Measurements from ENCODE around the gene NHLRC2.

The NHLRC2 gene

DNA sequence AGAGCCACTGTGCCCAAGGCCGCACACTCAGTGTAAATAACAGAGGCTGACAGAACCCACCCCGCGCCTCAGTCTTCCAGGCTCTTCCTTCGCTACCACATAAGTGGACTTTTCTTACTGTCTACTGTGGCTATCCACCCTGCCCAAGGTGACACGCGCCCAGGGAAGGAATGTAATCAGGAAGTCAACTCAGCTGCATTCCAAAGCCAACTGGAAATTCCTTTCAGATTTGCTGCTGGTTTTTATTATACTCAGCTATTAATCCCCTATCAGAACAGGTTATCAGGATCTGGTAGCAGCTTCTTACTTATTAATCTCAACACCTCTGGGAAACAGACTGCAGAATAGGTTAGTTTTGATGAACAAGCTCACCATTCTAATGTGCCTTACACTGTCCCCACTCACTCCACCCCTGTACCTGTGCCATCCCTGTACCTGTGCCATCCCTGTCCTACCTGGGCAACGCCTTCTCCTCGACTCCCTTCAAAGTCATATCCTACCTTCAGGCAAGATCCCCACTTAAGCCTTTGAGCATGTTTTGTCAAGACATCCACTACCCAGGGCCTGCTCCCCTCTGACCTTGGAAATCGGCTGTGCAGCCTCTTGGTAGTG is 90.7 kb downstream of the NHLRC2 start:
- peak; percentile 83 for DNase-seq

DNA sequence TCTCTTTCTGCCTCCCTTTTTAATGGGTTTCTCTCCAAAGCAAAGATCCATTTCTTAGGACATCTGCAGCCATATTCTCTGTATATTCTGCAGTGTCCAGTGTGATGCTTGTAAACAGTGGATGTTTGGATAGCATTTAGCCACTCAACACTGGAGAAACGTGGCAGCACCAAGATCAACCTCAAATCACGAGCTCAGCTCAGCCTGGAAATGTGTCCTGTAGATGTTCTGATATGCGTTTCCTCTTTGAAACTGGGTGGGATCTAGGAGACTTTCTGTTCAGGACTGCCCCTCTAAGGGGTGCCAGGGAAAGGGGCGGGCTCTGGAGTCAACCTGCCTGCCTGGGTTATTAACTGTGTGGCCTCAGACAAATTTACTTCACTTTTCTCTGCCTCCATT is 91.2 kb downstream of the NHLRC2 start:
- DNase-seq = no peak

DNA sequence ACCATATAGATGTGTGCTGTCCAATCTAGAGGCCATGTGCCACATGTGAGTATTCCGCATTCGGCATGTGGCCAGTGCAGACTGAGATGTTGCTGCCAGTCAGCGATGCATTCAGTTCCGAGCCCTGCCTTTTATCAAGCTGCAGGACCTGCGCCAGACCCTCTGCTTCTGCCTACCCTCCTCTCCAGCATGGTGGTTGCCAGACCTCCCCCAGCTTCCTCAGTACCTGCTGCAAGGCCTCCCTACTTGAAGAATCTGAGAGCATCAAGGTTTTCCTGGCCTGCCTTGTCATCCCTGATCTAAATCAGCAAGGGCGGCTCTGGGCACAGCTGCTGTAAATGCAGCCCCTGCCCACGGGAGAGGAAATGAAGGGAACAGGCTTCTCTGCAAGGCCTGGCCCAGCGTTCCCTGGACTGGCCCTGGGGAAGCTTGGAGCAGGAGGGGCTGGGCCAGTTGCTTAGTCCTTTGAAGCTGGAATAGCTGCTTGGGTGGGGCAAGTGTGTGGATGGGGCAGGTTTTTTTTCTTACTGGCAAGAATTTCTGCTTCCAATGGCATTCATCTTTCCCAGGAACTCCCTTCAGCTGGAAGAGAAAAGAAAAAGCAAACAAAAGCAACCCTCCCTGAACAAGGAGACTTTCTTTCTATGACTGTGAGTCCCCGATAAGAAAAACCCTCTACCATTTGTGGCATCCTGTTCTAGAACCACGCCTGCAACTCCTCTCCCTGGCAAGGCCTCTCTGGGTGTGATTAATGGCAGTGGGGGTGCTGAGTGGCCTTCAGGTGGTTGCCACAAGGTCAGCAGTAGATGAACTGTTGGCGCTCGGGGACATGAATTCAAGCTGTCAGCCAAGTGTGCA is 93.0 kb downstream of the NHLRC2 start:
- DNase-seq = no peak

DNA sequence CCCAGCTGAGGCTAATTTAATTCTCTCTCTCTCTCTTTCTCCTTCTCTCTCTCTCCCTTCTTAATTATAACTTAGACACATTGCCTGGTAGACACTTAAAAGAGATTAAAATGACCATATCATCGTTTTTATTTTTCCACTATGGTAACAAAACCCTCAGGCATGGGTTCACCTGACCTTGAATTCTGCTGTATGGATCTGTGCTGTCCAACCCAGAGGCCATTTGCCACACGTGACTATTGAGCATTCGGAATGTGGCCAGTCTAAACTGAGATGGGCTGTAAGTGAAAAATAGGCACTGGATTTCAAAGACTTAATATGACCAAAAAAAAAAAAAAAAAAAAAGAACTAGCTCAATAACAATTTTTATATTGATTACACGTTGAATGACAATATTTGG is 93.6 kb downstream of the NHLRC2 start:
- no peak for DNase-seq

DNA sequence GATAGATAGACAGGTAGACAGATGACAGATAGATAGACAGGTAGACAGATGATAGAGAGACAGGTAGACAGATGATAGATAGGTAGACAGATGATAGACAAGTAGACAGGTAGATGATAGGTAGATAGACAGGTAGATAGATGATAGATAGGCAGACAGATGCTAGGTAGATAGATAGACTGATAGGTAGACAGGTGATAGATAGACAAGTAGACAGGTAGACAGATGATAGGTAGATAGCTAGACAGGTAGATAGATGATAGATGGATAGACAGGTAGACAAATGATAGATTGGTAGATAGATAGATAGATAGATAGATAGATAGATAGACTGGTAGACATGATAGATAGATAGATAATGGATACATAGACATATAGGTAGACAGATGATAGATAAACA is 95.8 kb downstream of the NHLRC2 start:
- no peak for DNase-seq

DNA sequence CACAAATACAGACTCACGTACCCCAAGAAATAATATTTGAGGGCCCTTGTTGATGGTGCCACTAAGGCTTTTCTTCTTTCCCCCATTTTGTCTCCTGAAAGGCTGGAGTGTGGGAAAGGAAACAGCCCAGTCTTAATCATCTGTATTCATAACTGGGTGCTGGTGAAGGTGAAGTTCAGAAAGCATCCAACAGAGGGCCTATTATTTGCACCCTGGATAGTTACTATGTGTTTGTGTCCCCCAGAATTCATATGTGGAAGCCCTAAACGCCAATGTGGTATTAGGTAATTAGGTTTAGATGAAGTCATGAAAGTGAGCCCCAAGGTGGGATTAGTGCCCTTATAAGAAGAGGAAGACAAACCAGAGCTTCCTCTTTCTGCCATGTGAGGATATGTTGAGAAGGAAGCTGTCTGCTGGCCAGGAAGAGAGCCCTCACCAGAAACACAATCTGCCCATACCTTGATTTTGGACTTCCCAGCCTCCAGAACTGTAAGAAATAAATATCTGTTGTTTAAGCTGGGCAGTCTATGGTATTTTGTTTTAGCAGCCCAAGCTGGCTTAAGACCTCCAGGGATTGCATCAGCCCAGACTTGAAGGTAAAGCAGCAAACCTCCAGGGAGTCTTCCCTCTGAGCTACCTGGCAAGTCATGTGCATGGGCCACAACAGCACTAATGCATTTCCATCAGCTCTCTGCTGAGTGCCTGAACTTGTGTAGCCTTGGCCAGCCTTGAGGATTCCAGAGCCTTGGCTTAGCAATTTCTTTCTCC is 99.2 kb downstream of the NHLRC2 start:
- DNase-seq = no peak

GRCh38 chr10:113954409-113954808 is 99.9 kb downstream of the NHLRC2 start:
- DNase-seq = no peak

DNA sequence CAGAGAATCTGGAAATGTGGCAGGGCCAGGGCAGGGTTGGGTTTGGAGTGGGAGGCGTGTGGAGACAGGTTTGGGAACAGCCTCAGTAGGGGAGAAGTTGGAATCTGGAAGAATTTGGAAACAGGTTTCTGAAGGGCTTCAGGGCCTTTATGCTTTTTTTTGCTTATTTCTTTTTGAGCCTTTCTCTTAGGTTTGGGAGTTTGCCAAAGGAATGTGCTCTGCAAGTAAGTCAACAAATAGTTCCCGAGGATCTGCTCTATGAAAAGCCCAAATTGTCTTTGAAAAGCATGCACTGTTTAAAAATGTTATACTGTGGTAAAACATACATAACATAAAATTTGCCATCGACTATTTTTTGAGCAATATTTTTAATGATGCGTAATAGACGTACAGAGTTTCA is 102.6 kb downstream of the NHLRC2 start:
- DNase-seq = peak; percentile 86

DNA sequence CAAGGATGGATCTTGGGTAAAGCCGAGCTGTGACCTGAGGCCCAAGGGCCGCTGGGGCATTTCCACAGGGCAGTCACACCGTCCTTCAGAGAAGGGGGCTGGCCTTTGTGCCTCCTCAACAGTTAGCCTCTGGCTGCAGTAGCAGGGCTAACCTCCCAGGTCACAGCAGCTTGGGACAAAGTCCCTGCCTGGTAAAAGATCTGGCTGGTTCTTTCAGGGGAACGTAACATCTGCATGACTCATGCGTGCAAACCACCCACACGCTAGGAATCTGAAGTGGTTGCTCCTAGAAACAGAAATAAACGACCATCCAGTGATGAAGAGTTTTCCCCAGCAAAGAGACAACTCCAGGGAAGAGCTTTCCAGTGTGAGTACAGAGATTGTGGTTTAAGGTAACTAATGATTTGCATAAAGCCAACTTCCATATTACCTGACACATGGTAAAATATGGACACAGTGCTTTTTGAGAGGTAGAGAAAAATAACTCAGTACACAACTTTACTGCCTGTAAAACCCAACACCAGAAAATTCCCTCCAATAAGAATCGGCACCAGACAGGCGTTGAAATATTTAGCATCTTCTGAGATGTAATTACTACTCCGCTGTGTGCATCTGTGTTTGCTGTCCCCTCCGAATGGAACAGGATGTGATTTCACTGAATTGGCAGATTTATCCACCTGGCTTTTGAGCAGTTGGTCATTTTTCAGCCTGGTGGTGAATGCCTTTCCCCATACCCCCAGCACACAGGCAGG is 104.3 kb downstream of the NHLRC2 start:
- DNase-seq = peak; percentile 93

GRCh38 chr10:113959383-113959760 is 104.9 kb downstream of the NHLRC2 start:
- no peak for DNase-seq

DNA sequence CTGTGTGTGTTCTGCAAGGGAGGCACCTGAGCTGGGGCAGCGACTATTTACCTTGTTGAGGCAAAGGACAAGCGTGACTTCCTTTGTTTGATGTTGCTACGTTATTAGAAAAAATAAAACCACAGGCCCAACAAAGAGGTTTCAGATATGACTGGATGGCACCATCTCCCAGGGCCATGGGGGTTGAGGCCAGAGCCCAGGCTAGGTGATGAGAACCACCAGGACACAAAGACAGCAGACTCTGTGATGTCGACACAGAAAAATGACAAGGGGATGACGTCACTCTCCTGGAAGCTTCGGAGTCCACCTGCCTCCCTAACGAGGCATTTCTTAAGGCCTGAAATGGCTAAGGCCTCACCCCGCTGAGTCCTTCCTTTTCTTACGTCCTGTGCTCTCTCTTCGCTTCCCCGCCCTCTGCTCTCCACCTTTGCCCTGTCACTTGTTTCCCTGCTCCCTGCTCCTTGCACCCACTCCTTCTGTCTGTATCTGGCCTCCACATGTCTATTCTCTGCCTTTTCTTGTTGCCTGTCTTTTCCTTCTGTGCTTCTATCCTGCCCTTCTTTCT is 106.2 kb downstream of the NHLRC2 start:
- DNase-seq = peak; percentile 46

DNA sequence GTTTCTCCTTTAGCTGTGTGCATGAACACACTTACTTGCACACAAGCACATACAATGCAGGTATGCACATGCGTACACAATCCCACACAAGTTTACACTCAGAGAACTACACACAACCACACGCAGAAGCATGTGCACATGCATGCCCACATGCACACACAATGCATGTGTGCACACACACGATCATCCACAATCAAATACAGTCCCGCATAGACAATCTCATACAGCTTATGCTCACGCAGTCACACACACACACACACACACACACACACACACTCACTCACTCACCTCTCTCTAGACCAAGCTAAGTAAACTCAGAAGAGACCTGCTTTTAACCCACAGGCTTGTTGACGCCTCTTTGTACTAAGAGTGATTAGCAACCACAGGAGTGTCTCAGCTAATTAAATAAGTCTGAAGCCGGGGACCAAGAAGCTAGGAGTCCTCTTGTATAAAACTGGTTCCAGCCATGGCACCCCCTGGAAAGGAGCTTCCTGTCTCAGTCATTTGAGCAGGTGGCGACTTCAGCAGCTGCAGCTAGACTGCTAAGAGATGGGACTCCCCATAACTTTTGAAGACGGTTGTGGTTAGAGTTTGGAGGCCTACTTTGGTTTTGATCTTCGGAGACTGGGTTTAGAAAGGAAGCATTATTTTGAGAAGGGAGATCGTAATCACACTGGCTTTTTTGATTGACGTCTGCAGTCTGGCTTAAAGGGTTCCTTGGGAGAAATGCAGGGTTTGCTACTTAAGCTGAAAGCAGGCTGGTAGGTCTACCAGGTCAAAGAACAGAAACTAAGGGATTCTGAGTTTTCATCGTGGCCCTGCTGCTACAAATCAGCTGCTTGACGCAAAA is 106.9 kb downstream of the NHLRC2 start:
- no peak for DNase-seq

DNA sequence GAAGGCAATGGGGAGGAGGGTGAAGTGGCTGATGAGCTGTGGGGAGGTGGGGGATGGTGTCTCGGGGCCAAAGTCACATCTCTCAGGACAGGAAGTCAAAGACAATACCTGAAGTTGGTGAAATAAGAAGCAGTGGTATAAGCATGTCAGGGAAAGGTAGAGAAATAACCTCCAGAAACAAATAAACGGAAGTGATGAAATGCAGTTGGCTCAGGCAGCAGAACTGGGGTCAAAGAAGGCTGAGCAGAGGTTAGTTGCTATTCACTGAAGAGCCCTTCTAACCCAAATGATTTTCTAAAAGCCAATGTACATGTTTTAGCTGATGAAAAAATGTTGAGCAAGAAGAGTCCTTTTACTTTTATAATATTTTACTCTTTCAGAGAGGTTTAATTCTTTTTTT is 110.6 kb downstream of the NHLRC2 start:
- DNase-seq = no peak

DNA sequence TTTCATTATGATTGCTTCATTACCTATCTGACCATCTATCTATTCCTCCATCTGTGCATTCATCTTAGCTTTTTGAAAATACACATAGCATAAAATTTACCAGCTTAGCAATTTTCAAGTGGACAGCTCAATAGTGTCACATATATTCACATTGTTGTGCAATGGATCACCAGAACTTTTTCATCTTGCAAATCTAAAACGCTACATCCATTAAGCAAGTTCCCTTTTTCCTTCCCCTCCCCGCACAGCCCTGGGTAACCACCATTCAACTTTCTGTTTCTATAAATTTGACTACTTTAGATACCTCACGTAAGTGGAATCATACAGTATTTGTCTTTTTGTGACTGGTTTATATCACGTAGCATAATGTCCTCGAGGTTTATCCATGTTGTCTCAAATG is 111.2 kb downstream of the NHLRC2 start:
- no peak for DNase-seq
